H9 (cell line): ENCODE data around the gene VWDE. TPM values are rescaled to one million over a fixed set of nuclear protein-coding genes. Genes with fewer than 3 reads are reported as not detected.

Experiments
- DNase-seq: peaks from one replicate; pipeline ENCODE4 v3.0.0-alpha.2; 2017
- H2AFZ ChIP-seq: one replicate; pipeline ENCODE4 v1.6.1; 2013; ENCODE audit warnings: mild to moderate bottlenecking, low read length, control low read depth, moderate library complexity
- H2AK5ac ChIP-seq: 2 replicates; pipeline ENCODE4 v1.6.1; 2013; ENCODE audit warnings: low read length, control low read depth, mixed read lengths; ENCODE audit not compliant: insufficient read length
- H2BK120ac ChIP-seq: one replicate; pipeline ENCODE4 v1.6.1; 2013; ENCODE audit warnings: low read depth, mild to moderate bottlenecking, low read length, control low read depth, inconsistent platforms; ENCODE audit not compliant: poor library complexity, severe bottlenecking
- H2BK12ac ChIP-seq: 2 replicates; pipeline ENCODE4 v1.6.1; 2013; ENCODE audit warnings: low read length, control low read depth, mixed read lengths, low read depth; ENCODE audit not compliant: insufficient read length
- H2BK15ac ChIP-seq: 2 replicates; pipeline ENCODE4 v1.6.1; 2013; ENCODE audit warnings: low read depth, low read length, control low read depth
- H2BK20ac ChIP-seq: one replicate; pipeline ENCODE4 v1.6.1; 2013; ENCODE audit warnings: low read depth, mild to moderate bottlenecking, low read length, control low read depth, inconsistent platforms; ENCODE audit not compliant: poor library complexity, severe bottlenecking
- H2BK5ac ChIP-seq: 2 replicates; pipeline ENCODE4 v1.6.1; 2013; ENCODE audit warnings: low read length, control low read depth, mixed read lengths; ENCODE audit not compliant: insufficient read length
- H3K14ac ChIP-seq: 2 replicates; pipeline ENCODE4 v1.6.1; 2013; ENCODE audit warnings: low read length, control low read depth; ENCODE audit not compliant: insufficient read depth
- H3K18ac ChIP-seq: 2 replicates; pipeline ENCODE4 v1.6.1; 2013; ENCODE audit warnings: low read depth, mild to moderate bottlenecking, mixed read lengths, low read length, control low read depth; ENCODE audit not compliant: insufficient read length
- H3K23ac ChIP-seq: 2 replicates; pipeline ENCODE4 v1.6.1; 2013; ENCODE audit warnings: low read length, control low read depth, mixed read lengths, low read depth; ENCODE audit not compliant: insufficient read length
- H3K23me2 ChIP-seq: 2 replicates; pipeline ENCODE4 v1.6.1; 2013; ENCODE audit warnings: low read depth, mild to moderate bottlenecking, mixed read lengths, low read length, control low read depth; ENCODE audit not compliant: insufficient read length, poor library complexity, severe bottlenecking
- H3K27ac ChIP-seq: 2 replicates; pipeline ENCODE4 v1.5.1; 2013; ENCODE audit warnings: low read length, control low read depth, mixed read lengths, low read depth; ENCODE audit not compliant: insufficient read length
- H3K27me3 ChIP-seq: 2 replicates; pipeline ENCODE4 v1.6.1; 2013; ENCODE audit warnings: low read length, control low read depth, inconsistent platforms; ENCODE audit not compliant: insufficient read depth
- H3K4ac ChIP-seq: 2 replicates; pipeline ENCODE4 v1.6.1; 2013; ENCODE audit warnings: low read depth, mild to moderate bottlenecking, control low read depth, inconsistent platforms, low read length, moderate library complexity
- H3K4me1 ChIP-seq: 2 replicates; pipeline ENCODE4 v1.6.1; 2013; ENCODE audit warnings: low read length, control low read depth, inconsistent platforms; ENCODE audit not compliant: insufficient read depth
- H3K4me2 ChIP-seq: 2 replicates; pipeline ENCODE4 v1.6.1; 2013; ENCODE audit warnings: low read length, control low read depth, mixed read lengths; ENCODE audit not compliant: insufficient read length, insufficient read depth
- H3K56ac ChIP-seq: 2 replicates; pipeline ENCODE4 v1.6.1; 2013; ENCODE audit warnings: low read depth, mild to moderate bottlenecking, mixed read lengths, low read length, control low read depth; ENCODE audit not compliant: insufficient read length
- H3K79me1 ChIP-seq: 2 replicates; pipeline ENCODE4 v1.6.1; 2013; ENCODE audit warnings: low read depth, mild to moderate bottlenecking, moderate library complexity, low read length, control low read depth, inconsistent platforms; ENCODE audit not compliant: insufficient read depth, poor library complexity, severe bottlenecking
- H3K79me2 ChIP-seq: 2 replicates; pipeline ENCODE4 v1.6.1; 2013; ENCODE audit warnings: low read length, control low read depth, inconsistent platforms; ENCODE audit not compliant: insufficient read depth
- H3K9ac ChIP-seq: 2 replicates; pipeline ENCODE4 v1.6.1; 2013; ENCODE audit warnings: low read length, control low read depth, mixed read lengths; ENCODE audit not compliant: insufficient read length; ENCODE audit errors: extremely low read depth
- H3K9me3 ChIP-seq: one replicate; pipeline ENCODE4 v1.6.1; 2013; ENCODE audit warnings: low read depth, low read length, inconsistent platforms; ENCODE audit not compliant: control insufficient read depth
- H3T11ph ChIP-seq: one replicate; pipeline ENCODE4 v1.6.1; 2013; ENCODE audit warnings: mild to moderate bottlenecking, low read length, control low read depth, inconsistent platforms
- H4K20me1 ChIP-seq: one replicate; pipeline ENCODE4 v1.6.1; 2013; ENCODE audit not compliant: control insufficient read depth, insufficient read length, insufficient read depth
- H4K5ac ChIP-seq: 2 replicates; pipeline ENCODE4 v1.6.1; 2013; ENCODE audit warnings: low read depth, mild to moderate bottlenecking, mixed read lengths, low read length, control low read depth; ENCODE audit not compliant: insufficient read length
- H4K8ac ChIP-seq: replicated peaks from 2 replicates; pipeline ENCODE4 v1.6.1; 2013; ENCODE audit warnings: low read length, control low read depth, mixed read lengths, low read depth; ENCODE audit not compliant: insufficient read length
- H4K91ac ChIP-seq: 2 replicates; pipeline ENCODE4 v1.6.1; 2013; ENCODE audit warnings: low read depth, mild to moderate bottlenecking, moderate library complexity, mixed read lengths, low read length, control low read depth; ENCODE audit not compliant: insufficient read length
- H3K27ac Mint-ChIP-seq, 3 experiments: 2 replicates in 2 of 3; 3 replicates in 1 of 3; pipeline ENCODE4 v1.8.0; 2020 to 2021; ENCODE audit warnings: mixed read lengths in 3 of 3, mild to moderate bottlenecking in 1 of 3, moderate library complexity in 1 of 3
- H3K27me3 Mint-ChIP-seq: 2 replicates; pipeline ENCODE4 v1.8.0; 2021; ENCODE audit warnings: low read depth, mild to moderate bottlenecking, moderate library complexity, mixed read lengths
- H3K36me3 Mint-ChIP-seq, 3 experiments: 2 replicates in 2 of 3; 3 replicates in 1 of 3; pipeline ENCODE4 v1.8.0; 2020 to 2021; ENCODE audit warnings: low read depth in 3 of 3, mixed read lengths in 3 of 3; ENCODE audit not compliant: insufficient read depth in 1 of 3
- H3K4me1 Mint-ChIP-seq, 2 experiments: 2 replicates each; pipeline ENCODE4 v1.8.0; 2020; ENCODE audit warnings: mixed read lengths in 2 of 2
- H3K4me3 Mint-ChIP-seq, 2 experiments: 2 replicates in 1 of 2; 3 replicates in 1 of 2; pipeline ENCODE4 v1.8.0; 2020 to 2021; ENCODE audit warnings: mild to moderate bottlenecking in 2 of 2, mixed read lengths in 2 of 2, moderate library complexity in 1 of 2
- H3K9me3 Mint-ChIP-seq, 2 experiments: 2 replicates in 1 of 2; 3 replicates in 1 of 2; pipeline ENCODE4 v1.8.0; 2020; ENCODE audit warnings: mild to moderate bottlenecking in 2 of 2, mixed read lengths in 2 of 2, moderate library complexity in 1 of 2
- CTCF ChIP-seq: fragments of 200-600 bp; sonication (generic); conservative IDR thresholded peaks from 3 replicates; pipeline ENCODE4 v1.8.0; 2021; ENCODE audit warnings: antibody characterized with exemption, mild to moderate bottlenecking
- WGBS: extraction: QIAGEN DNeasy Blood & Tissue Kit; methylation state at CpG from one replicate; pipeline ENCODE4 v1.1.7; 2013; ENCODE audit warnings: missing lambda C conversion rate, low lambda C conversion rate, mixed read lengths; ENCODE audit not compliant: insufficient read length; ENCODE audit errors: extremely low coverage; 5-methylcytosine and 5-hydroxymethylcytosine counted together
- total RNA-seq: library from RNA; stranded (reverse); gene quantifications from 2 replicates; pipeline ENCODE4 v1.2.1, GENCODE V29; 2021

Gene VWDE
- total RNA-seq, 1 experiment from 2014 or later: 18.1 TPM

GRCh38 chr7:12322284-12322902 is 81.3 kb downstream of the VWDE start:
- Mint-ChIP-seq H3K4me1 (peaks cover 27% of the 10 kb centered on the region in 2 experiments), H3K27ac (0 out of 7 replicates have a peak overlapping the region, but pooled peaks of 2 of the 3 experiments have one; percentile 21 to 83), H3K4me3 (no peak overlapping the region), H3K36me3 (peaks cover 0 to 14% (median 10%) of the 10 kb centered on the region in 3 experiments; a peak in 4 of 7 replicates), H3K27me3 (no peaks in the 10 kb centered on the region), H3K9me3 (no peaks in the 10 kb centered on the region)
- Histone ChIP-seq H4K91ac (no peak overlapping the region), H2AFZ (no peak overlapping the region), H3K4me2 (no peak overlapping the region), H2BK15ac (no peak overlapping the region), H3T11ph (no peak overlapping the region), H2BK120ac (no peak overlapping the region), H3K14ac (no peak overlapping the region), H3K18ac (no peak overlapping the region), H3K4ac (no peak overlapping the region), H2BK12ac (no peak overlapping the region), H3K79me2 (no peaks in the 10 kb centered on the region; the same call in 1 of the 2 replicates), H4K8ac (no peak overlapping the region), H4K20me1 (no peaks in the 10 kb centered on the region), H3K27ac (no peak overlapping the region), H2BK20ac (no peak overlapping the region), H3K4me1 (peaks cover 2% of the 10 kb centered on the region; the same call in 1 of the 2 replicates), H3K9ac (no peak overlapping the region), H3K79me1 (no peaks in the 10 kb centered on the region), H3K9me3 (no peaks in the 10 kb centered on the region), H3K27me3 (no peaks in the 10 kb centered on the region), H2AK5ac (no peak overlapping the region), H4K5ac (no peak overlapping the region), H2BK5ac (no peak overlapping the region), H3K23me2 (no peaks in the 10 kb centered on the region), H3K56ac (no peak overlapping the region), H3K23ac (no peak overlapping the region)
- no CpG with 5 or more reads among the region's 5 CpGs for WGBS
- TF ChIP-seq CTCF: peak; percentile 83
- DNase-seq: no peak
